Stimulated activated CD8-positive, alpha-beta memory T cell treated with anti-CD3 and anti-CD28 coated beads, Interleukin-12 subunit alpha, Interleukin-12 subunit beta, amount 100 ng/mL, for 1 hour (primary cell): ENCODE data around the gene SF3B4.
"Not testable (repeated sequence)": the region's sequence is repeated elsewhere in the genome, so short reads cannot be mapped to it uniquely, and the experiment has no call there.

Experiments used
- DNase-seq: peaks from one replicate; pipeline ENCODE4 v3.0.0-alpha.2; 2020; ENCODE audit warnings: low read depth

The SF3B4 gene

GRCh38 chr1:149887456-149888246 is 40.0 kb downstream of the SF3B4 start:
- peak; percentile 54 for DNase-seq

- not testable (repeated sequence) for DNase-seq
Observed at GRCh38 chr1:149887196-149887455, 40.5 kb downstream of the SF3B4 start.

- peak; percentile 73 for DNase-seq
Observed at GRCh38 chr1:149886396-149887195, 41.0 kb downstream of the SF3B4 start.

GRCh38 chr1:149886121-149886395 is 41.5 kb downstream of the SF3B4 start:
- not testable (repeated sequence) for DNase-seq

- DNase-seq, result peak; percentile 27
Observed at GRCh38 chr1:149885339-149886120, 42.1 kb downstream of the SF3B4 start.

- no peak for DNase-seq
Observed at GRCh38 chr1:149884433-149885338, 42.9 kb downstream of the SF3B4 start.

- DNase-seq, result no peak
Observed at GRCh38 chr1:149883598-149884247, 43.9 kb downstream of the SF3B4 start.

- no peak for DNase-seq
Observed at GRCh38 chr1:149881876-149882275, 45.7 kb downstream of the SF3B4 start.

- DNase-seq, result no peak
Observed at GRCh38 chr1:149879556-149879955, 48.0 kb downstream of the SF3B4 start.

GRCh38 chr1:149877211-149877946 is 50.2 kb downstream of the SF3B4 start:
- no peak for DNase-seq
